Measurements from ENCODE around the gene ZNF205.

DNA sequence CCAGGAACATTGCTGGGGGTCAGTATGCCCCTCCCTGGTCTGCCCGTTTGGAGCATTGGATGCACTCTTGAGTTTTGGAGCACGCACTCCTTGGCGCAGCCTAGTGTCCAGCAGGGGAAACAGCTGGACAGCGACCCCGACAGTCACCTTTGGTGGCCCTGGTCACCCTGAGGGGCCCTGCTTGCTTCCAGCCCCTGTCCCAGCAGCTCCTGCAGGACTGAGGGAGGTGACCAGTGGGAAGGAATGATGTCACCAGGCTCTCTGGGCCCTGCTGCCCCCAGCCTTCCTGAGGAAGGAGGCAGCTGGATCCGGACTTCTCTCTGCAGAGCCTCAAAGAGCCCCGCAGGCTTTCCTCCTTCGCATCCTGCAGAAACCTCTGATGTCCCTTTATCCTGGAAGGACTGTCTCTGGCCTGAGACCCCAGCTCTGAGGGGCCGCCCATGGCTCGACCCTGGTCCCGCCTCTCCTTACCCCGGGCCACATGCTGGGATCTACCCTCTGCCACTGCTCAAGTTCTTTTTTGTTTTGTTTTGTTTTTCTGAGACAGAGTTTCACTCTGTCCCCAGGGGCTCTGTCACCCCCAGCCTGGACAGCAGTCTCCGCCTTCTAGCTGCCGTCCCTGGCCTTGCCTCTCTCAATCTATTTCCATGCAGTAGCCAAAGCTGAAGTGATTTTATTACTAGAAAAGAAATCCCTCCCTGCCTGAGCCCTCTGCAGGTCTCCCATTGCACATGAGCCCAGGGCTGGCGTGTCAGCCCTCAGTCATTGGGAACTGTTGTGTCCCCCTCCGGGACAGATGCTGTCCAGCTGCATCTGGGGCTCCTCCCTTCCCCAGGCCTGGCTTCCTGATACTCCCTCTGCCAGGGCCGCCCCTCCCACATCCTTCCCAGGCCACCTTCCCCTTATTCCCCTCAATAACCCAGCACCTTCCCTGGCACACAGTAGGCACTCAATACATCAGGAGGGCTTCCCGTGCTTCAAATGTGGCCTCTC lies 24.8 kb upstream of the ZNF205 start:
- TF ChIP-seq EZH2 (IDR thresholded peaks at IDR 0.05; ENCODE audit: insufficient read depth, low read length) = no peak
- TF ChIP-seq, protein P1, sequence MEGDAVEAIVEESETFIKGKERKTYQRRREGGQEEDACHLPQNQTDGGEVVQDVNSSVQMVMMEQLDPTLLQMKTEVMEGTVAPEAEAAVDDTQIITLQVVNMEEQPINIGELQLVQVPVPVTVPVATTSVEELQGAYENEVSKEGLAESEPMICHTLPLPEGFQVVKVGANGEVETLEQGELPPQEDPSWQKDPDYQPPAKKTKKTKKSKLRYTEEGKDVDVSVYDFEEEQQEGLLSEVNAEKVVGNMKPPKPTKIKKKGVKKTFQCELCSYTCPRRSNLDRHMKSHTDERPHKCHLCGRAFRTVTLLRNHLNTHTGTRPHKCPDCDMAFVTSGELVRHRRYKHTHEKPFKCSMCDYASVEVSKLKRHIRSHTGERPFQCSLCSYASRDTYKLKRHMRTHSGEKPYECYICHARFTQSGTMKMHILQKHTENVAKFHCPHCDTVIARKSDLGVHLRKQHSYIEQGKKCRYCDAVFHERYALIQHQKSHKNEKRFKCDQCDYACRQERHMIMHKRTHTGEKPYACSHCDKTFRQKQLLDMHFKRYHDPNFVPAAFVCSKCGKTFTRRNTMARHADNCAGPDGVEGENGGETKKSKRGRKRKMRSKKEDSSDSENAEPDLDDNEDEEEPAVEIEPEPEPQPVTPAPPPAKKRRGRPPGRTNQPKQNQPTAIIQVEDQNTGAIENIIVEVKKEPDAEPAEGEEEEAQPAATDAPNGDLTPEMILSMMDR (IDR thresholded peaks at IDR 0.05; ENCODE audit: insufficient read depth, low read depth, low read length) = no peak
